CD4-positive, alpha-beta T cell treated with Interleukin-17A for 1 hour (primary cell): Measurements from ENCODE around the gene FAM120C.
A peak's percentile ranks its signal among the peaks of the same experiment; 100 is the strongest.

Source experiments
- DNase-seq: peaks from one replicate; pipeline ENCODE4 v3.0.0-alpha.2; 2020

FAM120C gene, protein sequence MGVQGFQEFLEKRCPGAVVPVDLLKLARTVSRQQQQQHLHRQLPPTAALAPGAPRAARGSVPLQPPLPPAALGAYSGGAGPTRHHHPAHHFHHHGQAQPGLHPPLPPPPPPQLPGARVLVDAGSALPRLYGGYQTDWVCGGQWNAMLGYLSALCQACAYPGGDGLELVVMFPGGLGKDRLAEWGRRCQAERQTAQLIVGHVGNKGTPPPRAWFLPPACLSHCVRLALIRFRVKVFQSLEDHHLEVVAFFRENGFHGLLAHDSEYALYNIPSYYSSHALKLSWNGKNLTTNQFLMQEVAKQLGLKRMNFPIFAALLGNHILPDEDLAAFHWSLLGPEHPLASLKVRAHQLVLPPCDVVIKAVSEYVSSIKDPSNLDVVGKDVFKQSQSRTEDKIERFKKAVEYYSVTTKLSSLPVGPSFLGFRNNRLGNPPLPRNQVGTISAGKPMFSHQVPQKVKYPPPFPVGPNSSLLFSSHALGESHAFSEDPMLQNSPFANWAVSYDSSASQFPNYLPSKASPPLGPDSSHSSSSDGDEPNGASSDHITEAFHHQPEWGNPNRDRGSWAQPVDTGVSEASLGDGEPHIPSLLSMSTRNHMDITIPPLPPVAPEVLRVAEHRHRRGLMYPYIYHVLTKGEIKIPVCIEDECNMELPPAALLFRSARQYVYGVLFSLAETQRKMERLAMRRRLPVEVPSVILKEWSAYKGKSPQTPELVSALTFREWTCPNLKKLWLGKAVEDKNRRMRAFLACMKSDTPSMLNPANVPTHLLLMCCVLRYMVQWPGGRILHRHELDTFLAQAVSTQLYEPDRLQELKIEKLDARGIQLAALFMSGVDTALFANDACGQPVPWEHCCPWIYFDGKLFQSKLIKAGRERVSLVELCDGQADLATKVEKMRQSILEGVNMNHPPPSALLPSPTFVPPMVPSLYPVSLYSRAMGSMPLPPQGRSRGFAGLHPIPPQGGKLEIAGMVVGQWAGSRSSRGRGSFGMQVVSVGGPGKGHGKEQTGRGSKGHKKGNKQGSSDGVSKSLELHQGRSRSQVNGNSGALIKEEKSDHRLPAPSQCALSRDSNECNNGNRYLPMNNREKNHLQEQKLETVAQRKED

GRCh38 chrX:54182864-54183613 is at the start of gene FAM120C:
FAM120C (minus strand) TSS chrX:54183254; CDS start chrX:54183198, 56 bp downstream.
- peak; percentile 75 for DNase-seq

- no peak for DNase-seq
Measured at GRCh38 chrX:54230435-54231148, 47.5 kb upstream of the FAM120C start.

DNA sequence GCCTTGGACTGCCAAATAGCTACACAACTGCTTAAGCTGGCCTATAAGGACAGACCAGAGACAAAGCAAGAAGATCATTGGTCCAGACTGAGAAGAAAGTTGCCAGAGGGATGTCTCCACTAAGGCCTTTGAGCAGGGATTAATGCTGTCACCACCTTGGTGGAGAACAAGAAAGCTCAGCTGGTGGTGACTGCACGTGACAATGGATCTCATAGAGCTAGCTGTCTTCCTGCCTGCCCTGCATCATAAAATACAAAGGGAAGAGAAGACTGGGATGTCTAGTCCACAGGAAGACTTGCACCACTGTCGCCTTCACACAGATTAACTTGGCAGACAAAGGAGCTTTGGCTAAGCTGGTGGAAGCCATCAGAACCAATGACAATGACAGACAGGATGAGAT is 40.5 kb upstream of the FAM120C start:
- DNase-seq = no peak

DNA sequence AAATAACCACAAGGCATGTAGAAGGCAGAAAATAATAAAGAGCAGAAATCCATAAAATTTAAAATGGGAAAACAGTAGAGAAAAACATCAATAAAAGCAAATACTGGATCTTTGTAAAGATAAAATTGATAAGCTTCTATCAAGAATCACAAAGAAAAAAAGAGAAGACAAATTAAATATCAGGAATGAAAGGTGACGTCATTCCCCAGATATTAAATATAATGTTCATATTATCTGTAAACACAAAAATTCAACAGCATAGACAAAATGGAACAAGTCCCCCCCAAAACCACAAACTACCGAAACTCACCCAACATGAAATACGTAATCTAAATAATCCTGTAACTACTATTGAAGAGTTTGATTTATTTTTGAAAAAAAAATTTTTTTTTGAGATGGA is 30.5 kb upstream of the FAM120C start:
- DNase-seq = no peak

DNA sequence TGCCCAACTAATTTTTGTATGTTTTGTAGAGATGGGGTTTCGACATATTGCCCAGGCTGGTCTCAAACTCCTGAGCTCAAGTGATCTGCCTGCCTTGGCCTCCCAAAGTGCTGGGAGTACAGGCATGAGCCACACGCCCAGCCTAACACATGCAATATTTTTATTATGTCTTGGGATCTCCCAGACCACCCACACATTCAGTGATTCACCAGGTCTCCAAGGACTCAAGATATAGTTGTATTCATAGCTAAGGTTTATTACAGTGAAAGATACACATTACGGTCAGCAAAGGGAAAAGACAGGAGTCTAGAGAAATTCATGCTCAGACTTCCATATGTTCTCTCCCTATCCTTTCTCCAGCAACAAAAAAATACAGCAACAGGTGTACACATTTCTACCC is 25.5 kb upstream of the FAM120C start:
- no peak for DNase-seq

GRCh38 chrX:54198262-54198661 is 15.2 kb upstream of the FAM120C start:
- no peak for DNase-seq

DNA sequence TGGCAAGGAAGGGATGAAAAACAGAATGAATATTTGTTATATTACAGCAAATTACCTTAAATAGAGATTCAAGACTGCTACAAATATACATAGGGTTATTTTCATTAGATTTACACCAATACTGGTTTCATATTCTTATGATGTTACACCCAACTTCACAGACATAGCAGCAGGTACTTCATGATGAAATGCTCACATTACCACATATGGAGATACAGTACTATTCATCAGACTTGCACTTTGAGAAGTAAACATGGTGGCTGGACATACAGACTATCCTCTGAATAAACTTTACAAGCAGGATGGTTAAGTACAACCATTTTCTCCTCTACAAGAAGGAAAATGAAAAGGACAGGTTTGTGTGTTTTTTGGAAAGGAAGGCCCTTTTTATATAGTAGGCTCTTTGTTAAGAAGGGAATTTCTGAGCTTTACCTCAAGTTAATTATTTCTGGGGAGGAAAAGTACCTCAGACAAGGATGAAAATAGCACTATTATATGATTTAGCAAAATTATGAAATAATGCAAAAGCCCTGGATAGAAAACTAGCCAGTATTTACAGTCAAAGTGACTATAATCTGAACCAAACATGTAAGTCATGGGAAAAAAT is 12.0 kb upstream of the FAM120C start:
- no peak for DNase-seq

- no peak for DNase-seq
Measured at GRCh38 chrX:54193085-54193821, 10.2 kb upstream of the FAM120C start.

DNA sequence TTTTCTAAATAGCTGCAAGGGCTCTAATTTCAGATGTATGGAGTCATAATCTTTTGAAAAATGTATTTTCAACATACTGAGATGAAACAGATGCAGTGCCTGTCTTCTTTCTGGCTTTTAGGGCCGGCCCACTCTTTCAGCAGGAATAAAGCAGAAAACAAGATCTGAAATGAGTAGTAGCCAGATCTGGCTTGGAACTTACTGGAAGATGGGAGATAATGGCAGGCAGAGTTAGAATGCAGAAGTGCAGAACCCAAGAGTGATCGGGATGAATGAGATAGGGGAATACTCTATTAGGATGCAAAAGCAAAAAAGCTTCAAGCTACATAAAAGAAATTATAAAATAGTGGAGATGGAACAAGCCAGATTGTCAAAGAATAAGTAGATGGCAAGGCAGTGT is 1.4 kb upstream of the FAM120C start:
- DNase-seq = no peak

DNA sequence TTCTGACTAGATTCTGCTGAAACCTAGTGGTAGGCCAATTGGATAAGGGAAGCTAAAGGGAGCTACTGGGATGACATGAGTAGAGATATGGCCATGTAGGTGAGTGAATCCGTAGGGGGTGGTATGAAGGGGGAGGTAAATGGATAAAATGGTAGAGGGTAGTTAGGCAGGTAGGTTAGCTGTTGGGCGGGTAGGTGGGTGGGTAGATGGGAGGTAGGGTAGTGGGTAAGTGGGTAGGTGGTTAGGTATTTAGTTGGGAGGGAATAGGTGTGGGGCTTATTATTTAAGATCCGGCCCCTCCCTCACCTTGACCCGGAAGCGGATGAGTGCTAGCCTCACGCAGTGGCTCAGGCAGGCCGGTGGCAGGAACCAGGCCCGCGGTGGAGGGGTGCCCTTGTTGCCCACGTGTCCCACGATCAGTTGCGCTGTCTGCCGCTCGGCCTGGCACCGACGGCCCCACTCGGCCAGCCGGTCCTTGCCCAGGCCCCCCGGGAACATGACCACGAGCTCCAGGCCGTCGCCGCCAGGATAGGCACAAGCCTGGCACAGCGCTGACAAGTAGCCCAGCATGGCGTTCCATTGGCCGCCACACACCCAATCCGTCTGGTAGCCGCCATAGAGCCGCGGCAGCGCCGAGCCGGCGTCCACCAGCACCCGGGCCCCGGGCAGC is 725 bp downstream of the FAM120C start:
- peak; percentile 73 for DNase-seq

- no peak for DNase-seq
Measured at GRCh38 chrX:54181202-54181953, 1.7 kb downstream of the FAM120C start.

GRCh38 chrX:54180403-54180802 is 2.7 kb downstream of the FAM120C start:
- DNase-seq = no peak

GRCh38 chrX:54178100-54178940 is 4.7 kb downstream of the FAM120C start:
- no peak for DNase-seq

GRCh38 chrX:54177306-54177705 is 5.7 kb downstream of the FAM120C start:
- no peak for DNase-seq

GRCh38 chrX:54173791-54174190 is 9.3 kb downstream of the FAM120C start:
- DNase-seq = no peak

- no peak for DNase-seq
Measured at GRCh38 chrX:54172455-54172854, 10.6 kb downstream of the FAM120C start.

- no peak for DNase-seq
Measured at GRCh38 chrX:54171527-54172250, 11.4 kb downstream of the FAM120C start.

- no peak for DNase-seq
Measured at GRCh38 chrX:54171091-54171490, 12.0 kb downstream of the FAM120C start.
